Fibroblast of the aortic adventitia (primary cell): Measurements from ENCODE around the gene SLC7A1. TPM values are rescaled to one million over a fixed set of nuclear protein-coding genes. Genes with fewer than 3 reads are reported as not detected.
"Not testable (repeated sequence)": the region's sequence is repeated elsewhere in the genome, so short reads cannot be mapped to it uniquely, and the experiment has no call there.

Experiments
- DNase-seq: peaks from one replicate; pipeline ENCODE4 v3.0.0-alpha.2; 2010; ENCODE audit warnings: low read depth
- H3K4me3 ChIP-seq: 2 replicates; pipeline ENCODE4 v1.5.1; 2011; ENCODE audit warnings: low read depth, mild to moderate bottlenecking, control low read depth, low read length, moderate library complexity
- total RNA-seq: library from RNA; depleted of rRNA; stranded (reverse); fragments of >200 nt; gene quantifications from 2 replicates; pipeline ENCODE4 v1.2.3, GENCODE V29; 2012; ENCODE audit warnings: low replicate concordance
- TF ChIP-seq, protein P1 (sequence below): IDR thresholded peaks from 2 replicates; pipeline ENCODE4 v1.5.1; 2011; ENCODE audit warnings: mild to moderate bottlenecking, low read length, control low read depth, inconsistent platforms; ENCODE audit not compliant: insufficient read depth

Gene SLC7A1
- 3.8 and 33.1 TPM in 2 replicates for total RNA-seq

DNA sequence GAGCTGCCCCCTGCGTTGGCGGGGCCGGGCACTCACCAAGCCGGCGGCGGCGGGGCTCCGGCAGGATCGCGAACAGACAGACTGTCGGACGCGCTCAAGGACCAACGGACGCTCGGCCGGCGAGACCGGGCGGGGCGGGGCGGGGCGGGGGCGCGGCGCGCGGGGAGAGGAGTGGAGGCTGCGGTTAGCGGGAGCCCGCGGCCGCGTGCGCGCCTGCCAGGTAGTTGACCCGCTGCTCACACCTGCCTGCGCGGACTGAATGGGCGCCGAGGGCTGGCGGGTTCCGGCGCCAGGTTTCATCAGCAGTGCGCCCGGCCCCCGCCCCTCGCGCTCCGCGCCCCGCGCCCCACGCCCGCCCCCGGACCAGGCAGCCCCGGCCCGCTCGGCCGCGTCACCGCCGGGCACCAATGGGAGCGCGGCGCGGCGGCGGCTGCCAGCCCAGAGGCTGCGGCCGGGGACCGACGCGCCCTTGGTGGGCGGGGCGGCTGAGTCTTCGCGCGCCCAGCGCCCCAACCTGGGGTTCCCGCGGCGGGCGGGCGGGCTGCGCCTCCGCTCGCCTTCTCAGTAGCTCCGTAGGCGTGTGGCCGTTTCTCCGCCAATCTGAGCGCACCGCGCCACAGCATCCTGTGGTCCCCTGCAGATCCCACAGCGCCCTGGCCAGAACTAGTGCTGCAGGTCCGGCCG lies at the start of gene SLC7A1:
Gene SLC7A1, minus strand, starts transcription at position 309 of the 684 bp plus-strand sequence. CDS start 59,500 bp downstream, outside the sequence.
- H3K4me3 ChIP-seq: peak within 1 kb of the TSS; percentile 85
- peak; percentile 64 for DNase-seq
- TF ChIP-seq, protein P1, sequence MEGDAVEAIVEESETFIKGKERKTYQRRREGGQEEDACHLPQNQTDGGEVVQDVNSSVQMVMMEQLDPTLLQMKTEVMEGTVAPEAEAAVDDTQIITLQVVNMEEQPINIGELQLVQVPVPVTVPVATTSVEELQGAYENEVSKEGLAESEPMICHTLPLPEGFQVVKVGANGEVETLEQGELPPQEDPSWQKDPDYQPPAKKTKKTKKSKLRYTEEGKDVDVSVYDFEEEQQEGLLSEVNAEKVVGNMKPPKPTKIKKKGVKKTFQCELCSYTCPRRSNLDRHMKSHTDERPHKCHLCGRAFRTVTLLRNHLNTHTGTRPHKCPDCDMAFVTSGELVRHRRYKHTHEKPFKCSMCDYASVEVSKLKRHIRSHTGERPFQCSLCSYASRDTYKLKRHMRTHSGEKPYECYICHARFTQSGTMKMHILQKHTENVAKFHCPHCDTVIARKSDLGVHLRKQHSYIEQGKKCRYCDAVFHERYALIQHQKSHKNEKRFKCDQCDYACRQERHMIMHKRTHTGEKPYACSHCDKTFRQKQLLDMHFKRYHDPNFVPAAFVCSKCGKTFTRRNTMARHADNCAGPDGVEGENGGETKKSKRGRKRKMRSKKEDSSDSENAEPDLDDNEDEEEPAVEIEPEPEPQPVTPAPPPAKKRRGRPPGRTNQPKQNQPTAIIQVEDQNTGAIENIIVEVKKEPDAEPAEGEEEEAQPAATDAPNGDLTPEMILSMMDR: peak; percentile 18

DNA sequence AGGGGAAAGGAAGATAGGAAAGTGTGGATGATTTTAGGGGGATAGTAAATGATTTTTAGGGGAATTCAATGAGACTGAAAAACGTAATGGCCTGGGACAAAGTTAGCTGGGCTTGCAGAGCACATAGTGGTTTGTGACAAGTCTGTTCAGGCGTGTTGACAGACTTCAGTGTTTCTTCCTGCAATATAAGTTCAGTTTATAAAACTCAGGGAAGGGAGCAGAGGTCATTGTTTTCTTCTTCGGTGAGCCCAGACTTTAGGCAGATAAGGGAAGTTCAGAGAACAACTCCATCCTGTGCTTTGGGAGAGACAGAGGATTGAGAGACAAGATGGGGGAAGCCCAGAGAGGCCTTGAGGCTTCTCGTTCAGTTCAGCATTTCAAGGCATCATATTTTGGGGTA lies 45.2 kb upstream of the SLC7A1 start:
- DNase-seq: no peak
- TF ChIP-seq, protein P1: no peak
- H3K4me3 ChIP-seq: no peak overlapping the region

DNA sequence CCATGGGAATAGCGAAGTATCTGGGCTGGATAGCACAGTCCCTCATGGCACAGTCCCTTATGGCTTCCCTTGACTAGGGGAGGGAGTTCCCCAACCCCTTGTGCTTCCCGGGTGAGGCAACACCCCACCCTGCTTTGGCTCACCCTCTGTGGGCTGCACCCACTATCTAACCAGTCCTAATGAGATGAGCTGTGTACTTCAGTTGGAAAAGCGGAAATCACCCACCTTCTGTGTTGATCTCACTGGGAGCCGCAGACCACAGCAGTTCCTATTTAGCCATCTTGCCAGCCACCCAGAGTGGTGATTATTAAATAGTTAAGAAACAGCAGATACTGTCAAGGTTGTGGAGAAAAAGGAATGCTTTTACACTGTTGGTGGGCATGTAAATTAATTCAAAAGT lies 41.3 kb upstream of the SLC7A1 start:
- not testable (repeated sequence) for H3K4me3 ChIP-seq, DNase-seq

DNA sequence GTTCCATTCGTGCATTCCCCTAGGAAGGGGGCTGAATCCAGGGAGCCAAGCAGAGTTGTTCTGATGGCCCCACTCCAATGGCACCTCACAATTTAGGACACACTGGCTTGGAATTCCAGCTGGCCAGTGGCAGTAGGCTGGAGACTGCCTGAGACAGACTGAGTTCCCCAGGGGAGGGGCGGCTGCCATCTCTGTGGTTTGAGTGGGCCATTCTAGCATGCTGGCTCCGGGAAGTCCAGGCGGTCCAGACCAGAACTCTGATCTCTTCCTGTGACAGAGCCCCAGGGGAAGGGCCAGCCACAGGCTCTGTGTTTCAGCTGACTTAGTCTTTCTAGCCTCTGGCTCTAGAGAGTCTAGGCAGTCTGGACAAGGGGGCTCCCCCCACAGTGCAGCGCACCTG lies 29.5 kb upstream of the SLC7A1 start:
- no peak overlapping the region for H3K4me3 ChIP-seq
- TF ChIP-seq, protein P1: no peak
- no peak for DNase-seq

DNA sequence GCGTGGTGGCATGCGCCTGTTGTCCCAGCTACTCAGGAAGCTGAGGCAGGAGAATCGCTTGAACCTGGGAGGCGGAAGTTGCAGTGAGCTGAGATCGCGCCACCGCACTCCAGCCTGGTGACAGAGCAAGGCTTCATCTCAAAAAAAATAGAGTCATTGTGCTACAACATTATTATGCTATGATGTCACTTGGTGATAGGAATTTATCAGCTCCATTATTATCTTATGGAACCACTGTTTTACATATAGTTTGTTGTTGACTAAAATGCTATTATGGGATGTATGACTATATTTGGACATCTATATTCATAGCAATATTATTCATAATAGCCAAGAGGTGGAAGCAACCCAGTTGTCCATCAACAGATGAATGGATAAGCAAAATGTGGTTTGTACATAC lies 26.4 kb upstream of the SLC7A1 start:
- no peak overlapping the region for H3K4me3 ChIP-seq
- TF ChIP-seq, protein P1: no peak
- DNase-seq: no peak

DNA sequence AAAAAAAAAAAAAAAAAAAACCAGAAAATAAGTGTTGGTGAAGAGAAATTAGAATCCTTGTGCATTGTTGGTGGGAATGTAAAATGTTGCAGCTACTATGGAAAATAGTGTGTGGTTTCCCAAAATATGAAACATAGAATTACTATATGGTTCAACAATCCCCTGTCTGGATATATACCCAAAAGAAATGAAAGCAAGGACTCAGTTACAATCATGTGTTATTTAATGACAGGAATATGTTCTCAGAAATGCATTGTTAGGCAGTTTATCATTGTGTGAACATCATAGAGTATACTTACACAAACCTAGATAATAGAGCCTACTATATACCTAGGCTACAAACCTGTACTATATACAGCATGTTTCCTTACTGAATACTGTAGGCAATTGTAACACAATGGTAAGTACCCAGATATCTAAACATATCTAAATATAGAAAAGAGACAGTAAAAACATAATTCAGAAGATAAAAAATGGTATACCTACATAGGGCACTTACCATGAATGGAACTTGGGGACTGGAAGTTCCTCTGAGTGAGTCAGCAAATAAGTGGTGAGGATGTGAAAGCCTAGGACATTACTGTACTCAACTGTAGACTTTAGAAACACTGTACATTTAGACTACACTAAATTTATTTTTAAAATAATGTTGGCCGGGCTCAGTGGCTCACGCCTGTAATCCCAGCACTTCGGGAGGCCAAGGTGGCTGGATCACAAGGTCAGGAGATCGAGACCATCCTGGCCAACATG lies 25.7 kb upstream of the SLC7A1 start:
- no peak overlapping the region for H3K4me3 ChIP-seq
- TF ChIP-seq, protein P1: no peak
- no peak for DNase-seq

DNA sequence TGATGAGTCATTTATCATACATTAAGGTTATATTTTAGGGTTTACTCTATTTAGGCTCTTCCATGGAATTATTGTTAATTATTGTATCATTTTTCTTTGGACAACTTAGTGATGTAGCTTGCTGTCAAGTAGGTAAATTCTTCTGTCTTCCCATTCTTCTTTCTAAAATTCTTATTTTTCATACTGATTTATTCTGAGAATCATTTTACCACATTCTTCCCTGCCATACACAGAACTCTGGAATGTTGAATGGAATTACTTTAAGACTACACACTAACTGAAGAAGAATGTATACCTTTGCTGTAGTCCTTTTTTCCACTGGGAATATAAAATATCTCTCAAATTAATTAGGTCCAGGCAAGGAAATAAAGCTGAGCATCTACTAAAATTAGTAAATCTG lies 24.5 kb upstream of the SLC7A1 start:
- H3K4me3 ChIP-seq: no peak overlapping the region
- TF ChIP-seq, protein P1: no peak
- peak; percentile 41 for DNase-seq
